Upper lobe of left lung (tissue), 6 donors: ENCODE measurements around the gene VMAC. TPM values are rescaled to one million over a fixed set of nuclear protein-coding genes. Genes with fewer than 3 reads are reported as not detected.

Source experiments
- ATAC-seq, 2 donors: fragments of 200-7000 bp; cut with Tn5 transposase; one replicate each; pipeline ENCODE4 v1.9.1; 2022; ENCODE audit warnings: mild to moderate bottlenecking in 2 of 2, moderate library complexity in 2 of 2; ENCODE audit not compliant: low FRiP score in 2 of 2
- DNase-seq, 2 donors: peaks; one replicate each; pipeline ENCODE4 v3.0.0-alpha.2; 2019 to 2020
- H3K27ac ChIP-seq, 4 donors: fragments of 200-600 bp; sonication (generic); one replicate each; pipeline ENCODE4 v1.5.1; 2016 to 2019
- H3K27me3 ChIP-seq, 4 donors: fragments of 200-600 bp; sonication (generic); one replicate each; pipeline ENCODE4 v1.5.1; 2017 to 2019
- H3K36me3 ChIP-seq, 4 donors: fragments of 200-600 bp; sonication (generic); one replicate each; pipeline ENCODE4 v1.5.1; 2016 to 2019
- H3K4me1 ChIP-seq, 4 donors: fragments of 200-600 bp; sonication (generic); one replicate each; pipeline ENCODE4 v1.5.1; 2018 to 2019
- H3K4me3 ChIP-seq, 4 donors: fragments of 200-600 bp; sonication (generic); one replicate each; pipeline ENCODE4 v1.5.1; 2017 to 2019; ENCODE audit warnings: mild to moderate bottlenecking in 2 of 4, moderate library complexity in 1 of 4
- H3K9me3 ChIP-seq, 4 donors: fragments of 200-600 bp; sonication (generic); one replicate each; pipeline ENCODE4 v1.5.1; 2018 to 2019
- EP300 ChIP-seq, 4 donors: sonication (generic); formaldehyde crosslinking; IDR thresholded peaks; one replicate each; pipeline ENCODE4 v1.5.1; 2017; ENCODE audit warnings: antibody characterized with exemption in 4 of 4, control low read depth in 2 of 4
- POLR2A ChIP-seq, 4 donors: fragments of 450-650 bp; IDR thresholded peaks; one replicate each; pipeline ENCODE4 v1.5.1; 2016 to 2017; ENCODE audit warnings: antibody characterized with exemption in 4 of 4, mild to moderate bottlenecking in 2 of 4
- POLR2AphosphoS5 ChIP-seq, 2 donors: sonication (generic); formaldehyde crosslinking; IDR thresholded peaks; one replicate each; pipeline ENCODE4 v1.5.1; 2017; ENCODE audit warnings: antibody characterized with exemption in 2 of 2
- WGBS, 2 donors: methylation state at CpG; one replicate each; pipeline ENCODE4 v1.1.5; 2017 to 2018; 5-methylcytosine and 5-hydroxymethylcytosine counted together
- total RNA-seq, 6 donors: library from RNA; depleted of rRNA in 4 of 6; stranded (reverse); fragments of >200 nt in 4 of 6; gene quantifications; one replicate each; pipeline versions ENCODE4 v1.1.0 to v1.2.1, GENCODE V29; 2016 to 2021
- TF ChIP-seq, protein P1 (sequence below), 6 experiments: fragments of 450-650 bp in 4 of 6; fragments of 200-600 bp in 2 of 6; sonication (generic) in 2 of 6; IDR thresholded peaks; one replicate each; pipeline ENCODE4 v1.5.1; 2016 to 2019; ENCODE audit warnings: antibody characterized with exemption in 6 of 6
- donor health status: DM: no; HTN: no; CAD: no; lungs with moderate emphysema.
- donor health status: DM: no; HTN: yes; CAD: no; lungs with severe emphysema.

Gene VMAC
- total RNA-seq, 6 donors from 2014 or later = 4.1 to 38.8 (median 9.3) TPM

DNA sequence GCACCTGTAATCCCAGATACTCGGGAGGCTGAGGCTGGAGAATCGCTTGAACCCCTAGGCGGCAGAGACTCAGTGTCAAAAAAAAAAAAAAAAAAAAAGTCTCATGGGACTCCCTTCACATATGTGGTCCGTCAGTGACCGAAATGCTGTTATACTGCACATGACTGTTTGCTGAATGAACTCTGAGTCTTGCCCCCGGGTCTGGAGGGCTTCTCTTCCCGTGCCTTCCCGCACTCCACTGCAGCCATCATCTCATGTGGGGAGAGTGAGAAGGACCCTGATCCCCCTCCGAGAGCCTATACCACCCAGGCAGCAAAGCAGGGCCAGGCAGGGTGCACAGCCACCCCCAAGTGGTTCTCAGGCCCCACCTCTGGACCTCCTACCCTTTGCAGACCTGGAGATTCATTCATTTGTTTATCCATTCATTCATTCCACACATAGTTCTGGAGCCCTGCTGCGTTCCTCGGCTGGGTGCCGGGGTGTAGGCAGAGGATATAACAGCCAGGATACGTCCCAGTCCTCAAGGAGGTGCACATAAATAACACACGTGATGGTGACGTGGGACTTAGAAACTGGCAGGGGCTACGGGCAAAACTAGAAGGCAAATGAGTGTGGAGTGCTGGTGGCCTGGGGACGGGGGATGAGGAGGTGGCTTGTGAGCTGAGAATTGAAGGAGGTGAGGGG is 15.2 kb upstream of the VMAC start:
- Histone ChIP-seq H3K36me3 (peaks cover 0 to 2% (median under 1%) of the 10 kb centered on the region in 4 donors), H3K27me3 (peaks cover 0 to 6% (median 4%) of the 10 kb centered on the region in 4 donors), H3K9me3 (no peaks in the 10 kb centered on the region), H3K27ac (no peak overlapping the region), H3K4me3 (no peak overlapping the region), H3K4me1 (peaks cover 0 to 10% (median 0%) of the 10 kb centered on the region in 4 donors)
- no peak for DNase-seq
- no peak for ATAC-seq
- 42 to 59% methylated on average over 16 to 17 of the region's 17 CpGs for WGBS, 2 donors
- TF ChIP-seq, protein P1, sequence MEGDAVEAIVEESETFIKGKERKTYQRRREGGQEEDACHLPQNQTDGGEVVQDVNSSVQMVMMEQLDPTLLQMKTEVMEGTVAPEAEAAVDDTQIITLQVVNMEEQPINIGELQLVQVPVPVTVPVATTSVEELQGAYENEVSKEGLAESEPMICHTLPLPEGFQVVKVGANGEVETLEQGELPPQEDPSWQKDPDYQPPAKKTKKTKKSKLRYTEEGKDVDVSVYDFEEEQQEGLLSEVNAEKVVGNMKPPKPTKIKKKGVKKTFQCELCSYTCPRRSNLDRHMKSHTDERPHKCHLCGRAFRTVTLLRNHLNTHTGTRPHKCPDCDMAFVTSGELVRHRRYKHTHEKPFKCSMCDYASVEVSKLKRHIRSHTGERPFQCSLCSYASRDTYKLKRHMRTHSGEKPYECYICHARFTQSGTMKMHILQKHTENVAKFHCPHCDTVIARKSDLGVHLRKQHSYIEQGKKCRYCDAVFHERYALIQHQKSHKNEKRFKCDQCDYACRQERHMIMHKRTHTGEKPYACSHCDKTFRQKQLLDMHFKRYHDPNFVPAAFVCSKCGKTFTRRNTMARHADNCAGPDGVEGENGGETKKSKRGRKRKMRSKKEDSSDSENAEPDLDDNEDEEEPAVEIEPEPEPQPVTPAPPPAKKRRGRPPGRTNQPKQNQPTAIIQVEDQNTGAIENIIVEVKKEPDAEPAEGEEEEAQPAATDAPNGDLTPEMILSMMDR (IDR thresholded peaks at IDR 0.05) = no peak
- TF ChIP-seq POLR2AphosphoS5 (IDR thresholded peaks at IDR 0.05) (no peak), EP300 (IDR thresholded peaks at IDR 0.05) (no peak), POLR2A (IDR thresholded peaks at IDR 0.05) (no peak)

DNA sequence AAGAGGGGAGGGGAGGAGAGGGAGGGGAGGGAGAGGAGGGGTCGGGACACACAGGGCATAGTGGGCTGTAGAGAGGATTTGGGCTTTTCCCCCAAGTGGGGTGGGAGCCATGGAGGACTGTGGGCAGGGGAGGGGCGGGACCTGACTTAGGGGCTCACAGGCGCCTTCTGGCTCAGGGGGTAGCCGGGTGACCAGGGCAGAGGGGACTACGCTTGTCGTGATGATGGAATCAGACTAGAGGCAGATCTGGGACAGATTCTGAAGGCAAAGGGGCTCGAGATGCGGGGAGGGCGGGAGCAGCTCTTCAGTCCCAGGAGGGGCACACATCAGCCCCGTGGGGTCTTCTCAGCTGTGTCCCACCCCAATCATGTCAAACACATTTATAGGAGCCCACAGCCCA is 14.6 kb upstream of the VMAC start:
- TF ChIP-seq EP300 (IDR thresholded peaks at IDR 0.05) (no peak), POLR2AphosphoS5 (IDR thresholded peaks at IDR 0.05) (no peak), POLR2A (IDR thresholded peaks at IDR 0.05) (no peak)
- TF ChIP-seq, protein P1 (IDR thresholded peaks at IDR 0.05) = no peak
- Histone ChIP-seq H3K4me3 (no peak overlapping the region), H3K9me3 (no peaks in the 10 kb centered on the region), H3K27ac (no peak overlapping the region), H3K4me1 (peaks cover 0 to 10% (median 0%) of the 10 kb centered on the region in 4 donors), H3K27me3 (peaks cover 0 to 6% (median 4%) of the 10 kb centered on the region in 4 donors), H3K36me3 (peaks cover 0 to 9% (median 7%) of the 10 kb centered on the region in 4 donors)
- DNase-seq (no peak), ATAC-seq (no peak)
- WGBS, 2 donors = 29 to 58% methylated on average over 9 to 10 of the region's 10 CpGs

DNA sequence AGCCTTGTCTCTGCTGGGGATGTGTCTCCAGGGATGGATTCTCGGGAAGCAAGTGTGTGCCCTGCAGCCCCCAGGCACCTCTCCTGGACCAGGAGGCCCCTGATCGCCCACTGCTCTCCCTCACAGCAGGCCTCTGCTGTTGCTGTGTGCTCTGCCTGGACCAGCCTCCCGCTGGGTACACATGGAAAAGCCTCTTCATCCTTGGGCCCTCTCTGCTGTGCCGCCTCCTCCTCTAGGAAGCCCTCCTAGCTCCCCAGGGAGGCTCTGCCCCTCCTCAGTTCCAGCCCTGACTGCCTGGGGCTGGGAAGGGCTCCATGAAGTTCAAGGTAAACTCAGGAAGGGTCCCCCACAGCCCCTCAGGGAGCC is 13.1 kb upstream of the VMAC start:
- WGBS, 2 donors = 40 to 54% methylated on average over 1 to 4 of the region's 4 CpGs

DNA sequence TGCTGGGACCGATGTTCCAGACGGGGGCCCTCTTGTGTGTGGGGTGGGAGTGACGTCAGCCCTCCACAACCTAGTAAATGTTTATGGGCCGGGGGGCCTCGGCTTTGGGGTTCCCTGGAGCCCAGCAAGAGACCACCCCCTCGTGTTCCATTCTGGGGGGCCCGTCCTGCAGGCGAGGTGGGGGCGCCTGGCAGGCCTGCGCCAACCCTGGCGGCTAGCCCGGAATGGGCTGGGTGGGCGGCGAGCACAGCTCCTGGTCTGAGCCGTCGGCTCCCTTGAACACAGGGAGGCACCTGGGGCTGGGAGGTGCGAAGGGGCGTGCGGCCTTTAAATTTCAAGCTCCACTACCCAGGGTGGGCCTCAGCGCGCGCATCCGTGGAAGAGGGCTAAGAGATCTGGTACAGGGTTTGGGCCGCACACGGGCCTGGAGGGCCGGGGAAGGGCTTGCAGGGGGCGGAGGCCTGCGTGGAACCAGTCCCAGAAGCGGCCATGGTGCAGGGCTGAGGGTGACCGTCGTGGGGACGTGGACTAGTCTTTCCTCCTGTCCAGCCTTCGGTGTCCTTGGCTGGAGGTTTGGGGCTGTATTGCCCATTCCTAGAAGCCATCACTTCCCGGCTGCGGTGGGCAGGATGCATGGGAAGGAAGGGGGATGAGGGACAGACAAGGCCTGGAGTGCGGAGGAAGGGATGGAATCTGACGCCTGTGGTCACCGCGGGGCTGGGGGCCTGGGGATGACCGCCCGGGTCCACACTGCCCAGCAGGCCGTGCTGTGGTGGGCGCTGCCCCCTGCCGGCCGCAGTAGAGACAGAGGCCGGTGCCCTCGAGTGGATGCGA is 12.5 kb upstream of the VMAC start:
- H3K4me1 ChIP-seq = peaks cover 0 to 10% (median 0%) of the 10 kb centered on the region in 4 donors
- H3K27ac ChIP-seq = no peak overlapping the region
- peaks cover 0 to 6% (median 4%) of the 10 kb centered on the region in 4 donors for H3K27me3 ChIP-seq
- WGBS, 2 donors = 15 to 24% methylated on average over 22 to 40 of the region's 48 CpGs
- ATAC-seq (peak; percentile 45 to 60), DNase-seq (peak; percentile 40 to 89)
- H3K4me3 ChIP-seq = no peak overlapping the region
- H3K9me3 ChIP-seq = no peaks in the 10 kb centered on the region
- H3K36me3 ChIP-seq = peaks cover 11 to 29% (median 26%) of the 10 kb centered on the region in 4 donors
- TF ChIP-seq EP300 (IDR thresholded peaks at IDR 0.05) (no peak), POLR2AphosphoS5 (IDR thresholded peaks at IDR 0.05) (no peak), POLR2A (IDR thresholded peaks at IDR 0.05) (no peak)
- TF ChIP-seq, protein P1 (IDR thresholded peaks at IDR 0.05) = peak; percentile 45 to 81 (median 60)

More for the DNA sequence above, 13.1 kb upstream of the VMAC start:
- Histone ChIP-seq H3K27ac (no peak overlapping the region), H3K4me1 (peaks cover 0 to 10% (median 0%) of the 10 kb centered on the region in 4 donors), H3K4me3 (no peak overlapping the region), H3K9me3 (no peaks in the 10 kb centered on the region), H3K27me3 (peaks cover 0 to 6% (median 4%) of the 10 kb centered on the region in 4 donors), H3K36me3 (peaks cover 11 to 24% (median 21%) of the 10 kb centered on the region in 4 donors)
- ATAC-seq (no peak), DNase-seq (no peak)
- TF ChIP-seq POLR2AphosphoS5 (IDR thresholded peaks at IDR 0.05) = no peak
- no peak for TF ChIP-seq POLR2A (IDR thresholded peaks at IDR 0.05)
- TF ChIP-seq EP300 (IDR thresholded peaks at IDR 0.05) = no peak
- TF ChIP-seq, protein P1 (IDR thresholded peaks at IDR 0.05) = no peak
